GM10266 (cell line): ENCODE results near the gene ENPP7.
"Not testable (repeated sequence)": the region's sequence is repeated elsewhere in the genome, so short reads cannot be mapped to it uniquely, and the experiment has no call there.

Experiments
- DNase-seq: peaks from one replicate; pipeline ENCODE4 v3.0.0; 2012; ENCODE audit errors: extremely low spot score
- CTCF ChIP-seq: IDR thresholded peaks from 2 replicates; pipeline ENCODE4 v1.5.1; 2012; ENCODE audit warnings: mild to moderate bottlenecking, low read depth; ENCODE audit not compliant: control insufficient read depth, insufficient read depth; ENCODE audit errors: missing control alignments

ENPP7 gene

DNA sequence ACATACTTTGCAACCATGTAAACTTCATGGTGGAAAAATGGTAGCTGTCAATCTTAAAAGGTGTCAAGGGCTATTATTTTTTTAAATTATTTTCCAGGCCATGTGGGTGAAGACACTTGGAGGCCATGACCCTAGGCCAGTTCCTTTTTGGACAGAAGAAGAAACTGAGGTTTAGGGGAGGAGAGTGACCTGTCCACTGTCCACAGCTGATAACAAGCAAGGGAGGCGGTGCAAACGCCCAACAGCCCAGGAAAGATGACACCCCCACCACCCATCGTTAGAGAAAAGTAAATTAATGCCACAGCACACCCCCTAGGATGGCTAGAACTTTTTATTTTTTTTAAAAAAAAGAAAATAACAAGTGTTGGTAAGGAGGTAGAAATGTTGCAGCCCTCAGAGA is 19.2 kb downstream of the ENPP7 start:
- no peak for TF ChIP-seq CTCF
- no peak for DNase-seq

DNA sequence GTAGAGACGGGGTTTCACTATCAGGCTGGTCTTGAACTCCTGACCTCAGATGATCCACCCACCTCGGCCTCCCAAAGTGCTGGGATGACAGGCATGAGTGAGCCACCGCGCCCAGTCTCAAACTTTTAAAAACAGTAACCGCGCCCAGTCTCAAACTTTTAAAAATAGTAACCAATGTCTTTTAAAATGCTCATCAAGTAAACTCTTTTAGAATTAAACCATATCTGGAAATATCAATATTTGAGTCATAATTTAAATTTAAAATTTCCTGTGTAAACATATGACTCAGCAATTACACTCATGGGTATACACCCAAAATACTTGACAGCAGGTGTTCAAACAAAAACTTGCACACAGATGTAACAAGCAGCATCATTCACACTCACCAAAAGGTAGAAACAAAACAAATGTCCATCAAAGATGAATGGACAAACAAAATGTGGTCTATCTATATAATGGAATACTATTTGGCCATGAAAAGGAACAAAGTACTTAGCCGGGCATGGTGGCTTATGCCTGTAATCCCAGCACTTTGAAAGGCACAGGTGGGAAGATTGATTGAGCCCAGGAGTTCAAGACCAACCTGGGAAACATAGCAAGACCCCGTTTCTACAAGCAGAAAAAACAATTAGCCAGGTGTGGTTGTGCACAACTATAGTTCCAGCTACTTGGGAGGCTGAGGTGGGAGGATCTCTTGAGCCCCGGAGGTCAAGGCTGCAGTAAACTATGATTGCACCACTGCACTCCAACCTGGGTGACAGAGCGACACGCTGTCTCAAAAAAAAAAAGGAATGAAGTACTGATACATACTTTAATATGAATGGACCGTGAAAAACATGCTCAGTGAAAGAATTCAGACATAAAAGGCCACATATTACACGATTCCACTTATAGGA is 20.2 kb downstream of the ENPP7 start:
- DNase-seq: no peak
- TF ChIP-seq CTCF: no peak

- DNase-seq: no peak
- no peak for TF ChIP-seq CTCF
Observed at GRCh38 chr17:79752175-79752574, 21.4 kb downstream of the ENPP7 start.

GRCh38 chr17:79754370-79754769 is 23.6 kb downstream of the ENPP7 start:
- no peak for TF ChIP-seq CTCF
- no peak for DNase-seq

DNA sequence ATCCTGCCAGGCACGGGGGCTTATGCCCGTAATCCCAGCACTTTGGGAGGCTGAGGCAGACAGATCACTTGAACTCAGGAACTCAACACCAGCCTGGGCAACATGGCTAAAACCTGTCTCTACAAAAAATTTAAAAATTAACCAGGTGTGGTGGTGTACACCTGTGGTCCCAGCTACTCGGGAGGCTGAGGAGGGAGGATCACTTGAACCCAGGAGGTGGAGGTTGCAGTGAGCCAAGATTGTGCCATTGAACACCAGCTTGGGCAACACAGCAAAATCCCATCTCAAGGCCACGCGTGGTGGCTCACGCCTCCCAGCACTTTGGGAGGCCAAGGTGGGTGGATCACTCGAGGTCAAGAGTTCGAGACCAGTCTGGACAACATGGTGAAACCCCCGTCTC is 24.2 kb downstream of the ENPP7 start:
- DNase-seq: not testable (repeated sequence)

GRCh38 chr17:79755591-79755990 is 24.8 kb downstream of the ENPP7 start:
- TF ChIP-seq CTCF: no peak
- DNase-seq: no peak

DNA sequence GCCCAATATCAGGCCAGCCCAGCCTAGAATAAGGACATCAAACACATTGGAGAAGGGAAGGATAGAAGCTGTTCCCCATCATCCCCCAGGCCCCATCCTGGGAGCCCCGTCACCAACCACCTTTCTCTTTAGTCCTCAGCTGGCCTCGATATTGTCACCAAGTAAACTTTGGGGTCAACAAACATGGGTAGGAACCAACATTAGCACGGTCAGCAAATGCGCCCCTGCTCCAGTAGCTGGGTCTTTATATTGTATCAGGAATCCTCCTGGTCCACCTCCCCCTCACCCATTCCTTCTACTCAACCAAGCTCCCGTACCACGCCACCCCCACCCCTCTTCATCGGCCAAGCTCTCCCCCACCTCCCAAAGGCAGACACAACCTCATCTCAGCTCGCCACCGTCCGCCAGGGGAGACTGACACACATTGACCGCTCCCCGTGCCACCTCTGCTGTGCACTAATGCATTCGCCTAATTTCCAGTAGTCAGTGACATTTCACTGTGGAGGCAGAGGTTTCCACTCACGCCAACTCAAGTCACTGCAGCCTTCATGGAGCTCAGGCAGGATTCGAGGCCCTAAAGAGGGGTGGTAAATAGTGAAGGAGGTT is 26.5 kb downstream of the ENPP7 start:
- TF ChIP-seq CTCF: no peak
- no peak for DNase-seq

GRCh38 chr17:79758271-79758670 is 27.5 kb downstream of the ENPP7 start:
- DNase-seq: no peak
- no peak for TF ChIP-seq CTCF
